ENCODE data around the gene WNK3. TPM values are rescaled to one million over a fixed set of nuclear protein-coding genes. Genes with fewer than 3 reads are reported as not detected.

WNK3 gene
- polyA plus RNA-seq, 3 donors: not detected

GRCh38 chrX:54193085-54193821 is 164.6 kb downstream of the WNK3 start:
- Histone ChIP-seq H4K20me1 (ENCODE audit: insufficient read depth, low read length) (no peaks in the 10 kb centered on the region), H3K4me2 (replicated peaks; ENCODE audit: extremely low read depth, low read length, poor library complexity, severe bottlenecking) (no peak overlapping the region), H3K9me3 (replicated peaks in 1 of 2; ENCODE audit: control insufficient read depth in 1 of 2, insufficient read depth in 1 of 2, low read length in 2 of 2) (no peaks in the 10 kb centered on the region), H3K4me3 (replicated peaks in 1 of 3; ENCODE audit: low read depth in 2 of 3, low read length in 3 of 3) (no peak overlapping the region), H3K9ac (ENCODE audit: insufficient read depth, low read length, poor library complexity, severe bottlenecking) (no peak overlapping the region), H3K27ac (ENCODE audit: low read depth in 1 of 2, low read length in 2 of 2) (no peak overlapping the region), H3K27me3 (ENCODE audit: control insufficient read depth in 2 of 2, insufficient read depth in 2 of 2, low read length in 2 of 2) (peaks cover 4 to 7% of the 10 kb centered on the region in 2 donors), H2AFZ (ENCODE audit: insufficient read depth, low read depth, low read length, poor library complexity, severe bottlenecking) (no peak overlapping the region), H3K79me2 (ENCODE audit: insufficient read depth, low read length) (no peaks in the 10 kb centered on the region), H3K36me3 (replicated peaks in 1 of 2; ENCODE audit: control insufficient read depth in 1 of 2, insufficient read depth in 2 of 2, low read length in 2 of 2) (no peaks in the 10 kb centered on the region), H3K4me1 (ENCODE audit: control insufficient read depth in 1 of 2, insufficient read depth in 2 of 2, low read length in 2 of 2) (no peaks in the 10 kb centered on the region)
- no CpG with 5 or more reads among the region's 4 CpGs for WGBS (ENCODE audit: insufficient coverage)
- no peak for TF ChIP-seq CTCF (IDR thresholded peaks at IDR 0.05)
- Mint-ChIP-seq H3K4me3 (no peak overlapping the region), H3K27me3 (ENCODE audit: low read depth in 3 of 3) (peaks cover 0 to 7% (median 7%) of the 10 kb centered on the region in 3 donors), H3K4me1 (no peaks in the 10 kb centered on the region), H3K9me3 (peaks cover 0 to 1% (median 0%) of the 10 kb centered on the region in 7 donors), H3K36me3 (no peaks in the 10 kb centered on the region), H3K27ac (no peak overlapping the region)
- no peak for DNase-seq
- intact Hi-C loops (cut with micrococcal nuclease): no loop called here

GRCh38 chrX:54184474-54184873 is 173.4 kb downstream of the WNK3 start:
- Histone ChIP-seq H3K27ac (ENCODE audit: low read depth in 1 of 2, low read length in 2 of 2) (no peak overlapping the region), H3K4me2 (replicated peaks; ENCODE audit: extremely low read depth, low read length, poor library complexity, severe bottlenecking) (no peak overlapping the region), H2AFZ (ENCODE audit: insufficient read depth, low read depth, low read length, poor library complexity, severe bottlenecking) (no peak overlapping the region), H3K36me3 (replicated peaks in 1 of 2; ENCODE audit: control insufficient read depth in 1 of 2, insufficient read depth in 2 of 2, low read length in 2 of 2) (no peaks in the 10 kb centered on the region), H3K9me3 (replicated peaks in 1 of 2; ENCODE audit: control insufficient read depth in 1 of 2, insufficient read depth in 1 of 2, low read length in 2 of 2) (no peaks in the 10 kb centered on the region), H3K4me3 (replicated peaks in 1 of 3; ENCODE audit: low read depth in 2 of 3, low read length in 3 of 3) (no peak overlapping the region), H3K4me1 (ENCODE audit: control insufficient read depth in 1 of 2, insufficient read depth in 2 of 2, low read length in 2 of 2) (peaks cover 20 to 21% of the 10 kb centered on the region in 2 donors), H3K79me2 (ENCODE audit: insufficient read depth, low read length) (peaks cover 31% of the 10 kb centered on the region), H4K20me1 (ENCODE audit: insufficient read depth, low read length) (no peaks in the 10 kb centered on the region), H3K9ac (ENCODE audit: insufficient read depth, low read length, poor library complexity, severe bottlenecking) (no peak overlapping the region), H3K27me3 (ENCODE audit: control insufficient read depth in 2 of 2, insufficient read depth in 2 of 2, low read length in 2 of 2) (no peaks in the 10 kb centered on the region)
- DNase-seq: no peak
- Mint-ChIP-seq H3K27ac (no peak overlapping the region), H3K27me3 (ENCODE audit: low read depth in 3 of 3) (peaks cover 0 to 6% (median 0%) of the 10 kb centered on the region in 3 donors), H3K9me3 (peaks cover 0 to 4% (median 0%) of the 10 kb centered on the region in 7 donors), H3K4me3 (no peak overlapping the region), H3K4me1 (peaks cover 30% of the 10 kb centered on the region), H3K36me3 (peaks cover 0 to 2% of the 10 kb centered on the region in 2 donors)
- WGBS (ENCODE audit: insufficient coverage): no CpG with 5 or more reads among the region's 2 CpGs
- intact Hi-C loops (cut with micrococcal nuclease): loop anchor here in 1 of 2 donors (5.0 kb wide), 1 partner anchor 142 kb away; the partner anchor contains the start of gene PHF8
- no peak for TF ChIP-seq CTCF (IDR thresholded peaks at IDR 0.05)

Measured in CD14-positive monocyte (primary cell).